Measurements from ENCODE around the gene NOS1AP. TPM values are rescaled to one million over a fixed set of nuclear protein-coding genes. Genes with fewer than 3 reads are reported as not detected.
A peak's percentile ranks its signal among the peaks of the same experiment; 100 is the strongest.

The NOS1AP gene
- 0.16 TPM in 1 of 2 replicates, not detected in the other for total RNA-seq (2014; rRNA removed; shearing (Covaris generic))

DNA sequence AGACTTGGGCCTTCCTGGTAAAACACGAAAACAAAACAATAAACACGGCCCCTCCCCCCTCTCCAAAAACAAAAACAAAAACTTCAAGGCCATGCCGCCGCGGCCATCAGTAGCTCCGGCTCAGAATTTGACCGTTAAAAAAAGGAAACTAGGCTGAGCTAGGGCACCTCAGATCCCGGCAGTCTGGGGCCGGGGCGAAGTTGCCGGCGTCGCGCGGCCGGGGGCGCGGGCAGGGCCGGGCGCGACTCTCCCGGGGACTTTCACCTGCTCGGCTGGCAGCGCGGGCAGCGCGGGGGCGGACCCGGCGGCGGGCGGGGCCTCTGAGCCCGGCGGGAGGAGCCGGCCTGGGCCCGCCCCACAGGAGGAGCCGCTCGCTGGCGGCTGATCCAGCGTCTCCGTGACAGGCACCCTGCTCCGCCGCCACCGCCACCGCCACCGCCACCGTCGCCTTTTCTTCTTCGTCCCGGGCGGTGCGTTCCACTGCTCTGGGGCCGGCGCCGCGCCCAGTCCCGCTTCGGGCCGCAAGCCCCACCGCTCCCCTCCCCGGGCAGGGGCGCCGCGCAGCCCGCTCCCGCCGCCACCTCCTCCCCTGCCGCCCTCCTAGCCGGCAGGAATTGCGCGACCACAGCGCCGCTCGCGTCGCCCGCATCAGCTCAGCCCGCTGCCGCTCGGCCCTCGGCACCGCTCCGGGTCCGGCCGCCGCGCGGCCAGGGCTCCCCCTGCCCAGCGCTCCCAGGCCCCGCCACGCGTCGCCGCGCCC lies at the start of gene NOS1AP:
NOS1AP (plus strand) TSS at position 358 of the 760 bp plus-strand sequence. CDS start 487 bp downstream, outside the sequence.
- H3K27ac ChIP-seq: no peak within 1 kb of the TSS
- DNase-seq (ENCODE audit: low read depth in 1 of 2, low spot score in 2 of 2): peak; percentile 58 to 62
- 0 out of 2 replicates have a peak, but pooled peaks cover 3% of the 10 kb centered on the region for H3K36me3 ChIP-seq

DNA sequence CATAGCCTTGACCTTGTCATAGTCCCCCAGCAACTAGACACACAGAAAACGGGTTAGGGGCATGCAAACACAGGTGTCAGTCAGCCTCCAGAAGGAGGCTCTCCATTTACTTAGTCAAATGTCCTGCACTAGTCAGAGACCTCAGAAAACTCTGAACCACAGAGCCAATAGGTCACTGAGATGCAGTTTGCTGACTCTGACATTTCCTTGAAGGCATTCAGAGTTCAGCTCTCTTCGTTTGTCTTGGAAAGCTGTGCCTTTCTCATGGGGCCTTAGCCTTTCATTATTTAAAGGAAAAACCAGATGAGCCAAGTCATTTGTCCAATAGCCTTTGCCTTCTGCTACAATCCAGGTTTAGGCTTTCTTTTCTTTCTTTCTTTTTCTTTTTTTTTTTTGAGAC lies 49.3 kb upstream of the NOS1AP start:
- H3K36me3 ChIP-seq: no peaks in the 10 kb centered on the region
- H3K4me3 ChIP-seq: no peak overlapping the region
- no peaks in the 10 kb centered on the region for H3K27me3 ChIP-seq (replicated peaks)
- H3K4me1 ChIP-seq (replicated peaks): peaks cover 19% of the 10 kb centered on the region
- no peak overlapping the region for H3K27ac ChIP-seq
- no peak for DNase-seq (ENCODE audit: low read depth in 1 of 2, low spot score in 2 of 2)
- H3K9me3 ChIP-seq (replicated peaks): no peaks in the 10 kb centered on the region

More for the DNA sequence above, at the start of gene NOS1AP:
- Histone ChIP-seq H3K4me3 (peak within 1 kb of the TSS; percentile 78), H3K9me3 (replicated peaks) (peaks cover 11% of the 10 kb centered on the region), H3K4me1 (replicated peaks) (peaks cover 15% of the 10 kb centered on the region), H3K27me3 (replicated peaks) (peaks cover 62% of the 10 kb centered on the region)

DNA sequence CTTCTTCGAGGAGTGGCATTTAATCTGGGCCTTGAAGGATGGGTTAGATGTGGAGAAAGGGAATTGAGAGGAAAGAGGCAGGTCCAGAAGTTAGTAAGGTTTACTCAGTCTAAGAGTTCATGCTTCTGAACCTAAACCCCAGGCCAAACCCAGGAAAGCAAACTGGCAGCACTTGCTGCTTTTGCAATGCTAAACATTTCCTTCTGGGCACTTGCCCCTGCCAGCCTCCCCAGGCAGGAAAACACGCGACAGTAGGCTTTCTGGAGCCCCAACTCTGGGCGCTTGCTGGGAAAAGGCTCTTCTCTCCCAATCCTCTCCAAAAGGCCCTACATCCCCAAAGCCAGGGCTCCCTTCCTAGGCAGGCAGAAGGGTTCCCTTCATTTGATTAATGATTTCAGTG lies 48.4 kb upstream of the NOS1AP start:
- no peak overlapping the region for H3K27ac ChIP-seq
- H3K4me1 ChIP-seq (replicated peaks): peaks cover 19% of the 10 kb centered on the region
- no peak overlapping the region for H3K4me3 ChIP-seq
- H3K36me3 ChIP-seq: no peaks in the 10 kb centered on the region
- no peaks in the 10 kb centered on the region for H3K9me3 ChIP-seq (replicated peaks)
- no peak for DNase-seq (ENCODE audit: low read depth in 1 of 2, low spot score in 2 of 2)
- H3K27me3 ChIP-seq (replicated peaks): no peaks in the 10 kb centered on the region

DNA sequence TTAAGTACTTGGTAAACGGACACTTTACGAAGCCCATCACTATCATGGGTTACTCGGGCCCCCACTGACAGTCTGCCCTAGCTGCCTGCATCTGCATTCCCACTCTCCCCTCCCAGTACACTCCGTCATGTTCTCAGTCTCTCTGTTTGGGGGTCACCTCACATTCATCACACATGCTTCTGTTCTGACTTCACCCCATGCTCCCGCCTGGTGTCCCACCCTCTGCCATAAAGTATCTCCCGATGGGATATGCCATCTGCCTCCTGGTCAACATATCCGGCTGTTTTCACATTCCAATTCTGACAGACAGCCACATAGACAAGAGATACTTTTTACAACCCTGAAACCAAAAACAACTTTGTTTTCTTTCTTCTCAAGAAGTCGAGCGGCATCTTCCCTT lies 46.9 kb upstream of the NOS1AP start:
- no peak for DNase-seq (ENCODE audit: low read depth in 1 of 2, low spot score in 2 of 2)
- no peaks in the 10 kb centered on the region for H3K36me3 ChIP-seq
- H3K27me3 ChIP-seq (replicated peaks): no peaks in the 10 kb centered on the region
- no peak overlapping the region for H3K27ac ChIP-seq
- peaks cover 19% of the 10 kb centered on the region for H3K4me1 ChIP-seq (replicated peaks)
- H3K4me3 ChIP-seq: no peak overlapping the region
- H3K9me3 ChIP-seq (replicated peaks): no peaks in the 10 kb centered on the region

DNA sequence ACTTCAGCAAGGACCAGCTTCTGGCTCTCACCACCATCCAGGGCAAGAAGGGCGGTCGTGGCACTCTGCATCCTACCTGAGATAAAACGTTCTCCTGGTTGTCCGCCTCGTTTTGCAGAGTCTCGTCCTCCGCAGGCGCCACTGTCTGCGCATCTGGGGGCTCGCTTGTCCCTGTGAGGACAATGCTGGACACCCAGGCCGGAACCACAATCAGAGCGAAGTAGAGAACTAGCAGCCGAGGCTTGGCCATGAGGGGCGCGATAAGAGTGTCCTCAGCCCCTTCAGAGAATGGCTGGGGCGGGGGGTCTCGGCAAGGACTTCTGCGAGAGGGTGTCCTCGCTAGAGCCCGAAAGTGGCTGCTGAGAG lies 46.3 kb upstream of the NOS1AP start:
- H3K36me3 ChIP-seq: no peaks in the 10 kb centered on the region
- H3K27ac ChIP-seq: no peak overlapping the region
- H3K4me3 ChIP-seq: peak overlapping the region; percentile 60
- peaks cover 19% of the 10 kb centered on the region for H3K4me1 ChIP-seq (replicated peaks)
- no peak for DNase-seq (ENCODE audit: low read depth in 1 of 2, low spot score in 2 of 2)
- no peaks in the 10 kb centered on the region for H3K9me3 ChIP-seq (replicated peaks)
- H3K27me3 ChIP-seq (replicated peaks): no peaks in the 10 kb centered on the region

DNA sequence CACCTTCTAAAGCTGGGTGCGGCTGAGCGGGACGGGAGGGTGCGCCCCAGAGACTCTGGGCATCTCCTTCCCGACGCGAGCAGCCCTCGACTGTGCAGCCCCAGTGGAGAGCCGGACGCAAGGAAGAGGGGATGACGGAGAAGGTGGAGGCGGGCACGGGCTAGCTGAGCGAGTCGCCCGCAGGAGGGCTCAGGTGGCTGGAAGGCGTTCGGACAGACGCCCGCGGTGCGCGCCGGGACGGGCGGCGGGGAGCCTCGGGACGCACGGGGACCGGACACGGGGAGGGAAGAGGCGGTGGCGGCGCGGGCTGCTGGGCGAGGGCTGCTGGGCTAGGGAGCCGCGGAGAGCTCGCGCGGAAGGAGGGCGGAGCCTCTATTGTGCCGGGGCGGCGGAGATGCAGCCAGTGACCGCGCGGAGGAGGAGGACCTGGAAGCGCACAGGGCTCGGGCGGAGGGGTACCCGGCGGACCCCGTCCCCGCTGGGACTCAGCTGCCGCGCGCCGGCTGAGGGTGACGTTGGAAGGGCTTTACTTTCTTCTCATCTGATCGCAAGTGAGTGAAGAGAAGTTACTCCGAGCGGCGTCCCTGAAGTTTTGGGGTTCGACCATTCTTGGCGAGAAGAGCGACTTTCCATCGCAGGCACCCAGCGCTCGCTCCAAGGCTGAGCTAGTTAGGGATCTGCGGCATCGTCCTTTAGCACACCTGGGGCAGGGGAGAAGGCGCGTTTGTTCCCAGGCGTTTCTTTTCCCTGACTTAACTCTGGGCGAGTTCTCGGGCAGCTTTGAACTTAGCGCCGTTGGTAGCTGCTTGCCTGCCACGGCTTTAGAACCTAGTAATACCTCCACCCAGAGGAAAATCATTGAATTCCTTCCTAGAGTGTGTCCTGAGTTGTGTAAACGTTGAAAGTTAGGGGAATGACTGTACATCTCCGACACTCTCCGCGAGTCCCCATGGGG lies 45.7 kb upstream of the NOS1AP start, which contains the start of gene OLFML2B:
OLFML2B (minus strand) TSS at position 323 of the 955 bp plus-strand sequence. CDS start 439 bp downstream, outside the sequence.
- H3K27ac ChIP-seq: peak within 1 kb of the TSS; percentile 11; the same call in 1 of the 2 replicates
- H3K4me1 ChIP-seq (replicated peaks): peaks cover 17% of the 10 kb centered on the region
- no peaks in the 10 kb centered on the region for H3K36me3 ChIP-seq
- H3K4me3 ChIP-seq: peak within 1 kb of the TSS; percentile 60
- no peaks in the 10 kb centered on the region for H3K9me3 ChIP-seq (replicated peaks)
- no peaks in the 10 kb centered on the region for H3K27me3 ChIP-seq (replicated peaks)
- peak; percentile 72 to 73 for DNase-seq (ENCODE audit: low read depth in 1 of 2, low spot score in 2 of 2)

DNA sequence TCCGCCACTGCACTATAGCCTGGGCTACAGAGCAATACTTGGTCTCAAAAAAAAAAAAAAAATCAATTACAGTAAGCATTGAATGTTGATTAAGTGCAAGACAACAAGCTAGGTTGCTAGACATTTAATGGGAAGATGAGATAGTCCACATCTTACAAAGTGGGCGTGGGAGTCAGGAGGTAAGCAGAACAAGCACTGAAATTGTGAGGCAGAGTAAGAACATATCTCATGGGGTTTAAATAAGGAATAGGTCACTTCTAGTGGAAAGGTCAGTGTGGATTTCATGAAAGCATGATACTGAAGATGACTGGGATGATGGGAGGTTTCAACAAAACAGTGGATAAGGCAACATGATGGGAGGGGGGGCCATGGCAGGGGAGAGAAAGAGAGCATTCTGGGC lies 44.0 kb upstream of the NOS1AP start:
- no peaks in the 10 kb centered on the region for H3K36me3 ChIP-seq
- H3K27ac ChIP-seq: no peak overlapping the region
- H3K4me3 ChIP-seq: no peak overlapping the region
- DNase-seq (ENCODE audit: low read depth in 1 of 2, low spot score in 2 of 2): no peak
- H3K27me3 ChIP-seq (replicated peaks): no peaks in the 10 kb centered on the region
- H3K4me1 ChIP-seq (replicated peaks): peaks cover 10% of the 10 kb centered on the region
- H3K9me3 ChIP-seq (replicated peaks): no peaks in the 10 kb centered on the region

DNA sequence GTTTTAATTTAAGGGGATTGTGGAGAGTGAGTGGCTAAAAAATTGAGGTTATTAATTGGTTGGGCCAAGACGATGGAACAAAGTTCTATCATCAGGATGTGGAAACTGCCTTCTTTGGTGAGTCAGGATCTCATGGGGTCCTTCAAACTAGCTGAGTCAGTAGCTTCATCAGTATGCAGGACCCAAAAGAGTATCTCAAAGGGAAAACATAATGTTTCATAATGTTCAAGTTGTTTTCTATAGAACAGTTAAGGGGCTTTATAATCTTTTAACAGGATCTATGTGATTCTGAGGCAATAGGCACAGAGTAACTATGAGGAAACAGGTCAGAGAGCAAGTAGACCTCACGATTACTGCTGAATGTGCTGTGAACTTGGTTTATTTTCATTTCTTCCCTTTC lies 42.6 kb upstream of the NOS1AP start:
- H3K4me3 ChIP-seq: no peak overlapping the region
- no peaks in the 10 kb centered on the region for H3K9me3 ChIP-seq (replicated peaks)
- no peaks in the 10 kb centered on the region for H3K27me3 ChIP-seq (replicated peaks)
- no peaks in the 10 kb centered on the region for H3K36me3 ChIP-seq
- no peak overlapping the region for H3K27ac ChIP-seq
- DNase-seq (ENCODE audit: low read depth in 1 of 2, low spot score in 2 of 2): no peak
- H3K4me1 ChIP-seq (replicated peaks): peaks cover 10% of the 10 kb centered on the region

DNA sequence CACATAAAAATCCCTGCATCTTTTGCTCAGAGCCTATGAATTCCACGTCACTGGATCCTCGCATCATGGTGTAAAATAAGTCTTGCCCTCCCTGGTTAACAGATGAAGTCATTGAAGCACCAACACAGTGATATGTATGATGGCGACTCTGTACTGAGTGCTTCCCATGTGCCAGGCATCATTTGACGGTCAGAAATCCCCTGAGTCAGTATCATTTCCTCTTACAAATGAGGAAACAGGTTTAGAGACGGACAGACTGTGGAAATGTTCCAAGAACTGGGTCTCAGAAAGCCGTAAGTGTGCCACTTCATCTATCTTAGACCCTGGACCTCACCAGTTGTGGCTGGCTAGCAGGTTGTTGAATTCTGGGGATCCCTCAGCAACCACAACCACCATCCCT lies 40.8 kb upstream of the NOS1AP start:
- Histone ChIP-seq H3K27ac (no peak overlapping the region), H3K36me3 (no peaks in the 10 kb centered on the region), H3K4me1 (replicated peaks) (0 out of 2 replicates have a peak, but pooled peaks cover 3% of the 10 kb centered on the region), H3K4me3 (no peak overlapping the region), H3K27me3 (replicated peaks) (no peaks in the 10 kb centered on the region), H3K9me3 (replicated peaks) (no peaks in the 10 kb centered on the region)
- no peak for DNase-seq (ENCODE audit: low read depth in 1 of 2, low spot score in 2 of 2)

DNA sequence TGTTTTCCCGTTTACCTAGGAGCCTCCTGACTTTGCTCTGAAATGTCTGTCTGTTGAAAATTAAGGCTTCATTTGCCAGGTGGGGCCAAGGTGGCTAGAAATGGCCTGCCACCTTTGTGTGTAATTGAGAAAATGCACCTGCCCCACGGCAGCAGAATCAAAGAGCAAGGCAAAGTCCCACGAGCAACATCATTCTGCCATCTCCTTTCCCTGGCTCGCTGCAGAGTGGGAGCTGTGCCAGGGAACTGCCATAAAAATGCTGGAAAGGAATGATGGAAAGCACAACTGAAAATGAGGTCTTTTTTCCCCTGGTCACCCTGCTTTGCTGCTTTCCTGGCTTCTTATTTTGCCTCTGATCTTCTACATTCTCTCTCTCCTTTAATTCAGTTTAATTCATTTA lies 40.3 kb upstream of the NOS1AP start:
- H3K36me3 ChIP-seq: no peaks in the 10 kb centered on the region
- no peaks in the 10 kb centered on the region for H3K27me3 ChIP-seq (replicated peaks)
- no peaks in the 10 kb centered on the region for H3K9me3 ChIP-seq (replicated peaks)
- 0 out of 2 replicates have a peak, but pooled peaks cover 3% of the 10 kb centered on the region for H3K4me1 ChIP-seq (replicated peaks)
- H3K27ac ChIP-seq: no peak overlapping the region
- DNase-seq (ENCODE audit: low read depth in 1 of 2, low spot score in 2 of 2): no peak
- no peak overlapping the region for H3K4me3 ChIP-seq

DNA sequence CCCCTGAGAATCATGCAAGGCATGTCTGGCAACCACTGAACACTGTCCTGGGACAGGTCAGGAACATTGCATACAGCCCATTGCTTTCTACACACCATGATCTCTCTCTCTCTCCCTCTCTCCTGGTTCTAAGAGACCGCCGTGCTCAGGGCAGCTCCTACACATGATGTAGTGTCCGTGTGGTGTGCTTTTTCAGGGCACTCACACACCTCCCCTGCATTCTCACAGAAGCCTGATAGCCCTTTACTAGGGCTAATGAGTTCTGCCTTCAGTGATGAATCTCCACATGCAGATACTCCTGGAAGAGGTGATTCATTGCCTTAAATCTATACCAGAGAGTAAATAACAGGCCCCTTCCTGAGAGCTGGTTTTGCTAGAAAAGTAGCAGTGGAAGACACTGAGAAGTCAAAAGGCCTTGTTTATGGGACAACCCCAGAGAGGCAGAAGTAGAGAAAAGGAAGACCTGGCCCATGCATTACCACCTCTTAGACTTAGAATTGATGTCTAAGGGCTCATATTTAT lies 38.7 kb upstream of the NOS1AP start:
- no peaks in the 10 kb centered on the region for H3K36me3 ChIP-seq
- H3K27ac ChIP-seq: no peak overlapping the region
- H3K4me1 ChIP-seq (replicated peaks): peaks cover 5% of the 10 kb centered on the region
- H3K27me3 ChIP-seq (replicated peaks): no peaks in the 10 kb centered on the region
- DNase-seq (ENCODE audit: low read depth in 1 of 2, low spot score in 2 of 2): no peak
- no peak overlapping the region for H3K4me3 ChIP-seq
- no peaks in the 10 kb centered on the region for H3K9me3 ChIP-seq (replicated peaks)

DNA sequence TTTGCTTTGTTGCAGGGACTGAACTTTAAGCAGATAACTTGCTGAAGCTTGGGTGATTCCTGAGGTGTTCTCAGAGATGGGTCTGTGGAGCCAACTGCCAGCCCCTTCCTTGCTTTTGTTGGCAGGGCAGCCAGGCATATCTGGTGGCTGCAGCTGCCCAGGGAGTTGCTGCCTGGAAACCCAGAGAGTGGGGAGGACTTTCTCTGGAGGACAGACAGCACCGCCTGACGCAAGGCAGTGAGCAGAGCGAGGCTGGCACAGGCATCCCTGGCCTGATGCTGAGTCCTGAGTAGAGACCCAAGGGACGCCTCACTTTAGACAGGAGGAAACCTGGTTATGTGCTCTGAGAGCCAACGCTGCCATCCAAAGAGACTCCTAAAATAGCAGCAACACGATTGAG lies 36.1 kb upstream of the NOS1AP start:
- Histone ChIP-seq H3K4me3 (no peak overlapping the region), H3K9me3 (replicated peaks) (no peaks in the 10 kb centered on the region), H3K4me1 (replicated peaks) (peaks cover 5% of the 10 kb centered on the region), H3K36me3 (no peaks in the 10 kb centered on the region), H3K27me3 (replicated peaks) (no peaks in the 10 kb centered on the region), H3K27ac (no peak overlapping the region)
- no peak for DNase-seq (ENCODE audit: low read depth in 1 of 2, low spot score in 2 of 2)

DNA sequence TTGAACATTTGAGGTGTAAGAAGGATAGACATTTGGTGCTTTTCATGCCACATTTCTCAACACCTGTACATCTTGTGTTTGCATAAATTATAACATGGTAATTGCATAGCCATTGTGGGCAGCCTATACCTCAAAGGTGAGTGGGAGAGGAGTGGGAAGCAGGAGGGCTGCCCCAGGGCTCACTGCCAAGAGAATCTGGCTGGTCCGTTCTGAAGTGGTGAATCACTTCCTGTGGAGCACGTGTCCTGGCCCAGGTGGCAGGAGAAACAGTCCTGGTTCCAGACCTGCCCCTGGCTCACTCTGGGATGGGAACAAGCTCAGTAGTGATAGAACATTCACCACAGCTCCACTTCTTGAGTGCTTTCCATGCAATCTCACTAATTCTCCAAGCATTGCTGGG lies 34.2 kb upstream of the NOS1AP start:
- Histone ChIP-seq H3K9me3 (replicated peaks) (no peaks in the 10 kb centered on the region), H3K27ac (no peak overlapping the region), H3K36me3 (no peaks in the 10 kb centered on the region), H3K4me1 (replicated peaks) (peaks cover 5% of the 10 kb centered on the region), H3K4me3 (no peak overlapping the region), H3K27me3 (replicated peaks) (no peaks in the 10 kb centered on the region)
- DNase-seq (ENCODE audit: low read depth in 1 of 2, low spot score in 2 of 2): no peak

Data from SJSA1 (cell line).